Left colon (tissue), 2 donors: ENCODE results near the gene ZNF790. TPM values are rescaled to one million over a fixed set of nuclear protein-coding genes. Genes with fewer than 3 reads are reported as not detected.

Source experiments
- ATAC-seq: fragments of 200-7000 bp; cut with Tn5 transposase; one replicate; pipeline ENCODE4 v1.9.1; 2020; ENCODE audit warnings: mild to moderate bottlenecking, moderate library complexity
- DNase-seq, 2 donors: peaks; one replicate each; pipeline ENCODE4 v3.0.0-alpha.2; 2020
- intact Hi-C, 2 donors: fragments of 100-400 bp; cut with DNase I in 1 of 2; cut with micrococcal nuclease in 1 of 2; formaldehyde crosslinking; loops; one replicate each; pipeline versions ENCODE4 v1.11.2 to v1.14.0; 2022; cut with DNase I, micrococcal nuclease
- total RNA-seq, 2 donors: library from RNA; stranded (reverse); fragmentation: NEBNext Ultra II Directional; extraction: Animal tissue kit (Norgen Biotek cat#: 25700); gene quantifications; one replicate each; pipeline ENCODE4 v1.2.1, GENCODE V29; 2021
- donor health status: DM: no; HTN: no; CAD: no.
- donor health status: DM: yes; HTN: yes; CAD: no.

Gene ZNF790
- total RNA-seq, 2 donors from 2014 or later, result 3.3 to 5.2 TPM

- DNase-seq, result no peak
- no peak for ATAC-seq
- intact Hi-C loops, result no loop called here
These were observed 62.4 kb downstream of the ZNF790 start for GRCh38 chr19:36775768-36776167.

GRCh38 chr19:36773223-36773579 is 65.0 kb downstream of the ZNF790 start:
- DNase-seq (no peak), ATAC-seq (no peak)
- intact Hi-C loops, result no loop called here

GRCh38 chr19:36772311-36773222 is 65.6 kb downstream of the ZNF790 start, which contains the start of gene ZNF850:
Gene ZNF850, minus strand, starts transcription at chr19:36772807. Its CDS starts 10,201 bp downstream, at chr19:36762606.
- ATAC-seq, result peak; percentile 98
- intact Hi-C loops, result no loop called here
- DNase-seq, result peak; percentile 95 to 98

GRCh38 chr19:36771261-36772231 is 66.6 kb downstream of the ZNF790 start:
- peak; percentile 47 for ATAC-seq
- DNase-seq, result peak; percentile 45 to 54
- intact Hi-C loops, result no loop called here

Other genes with a start within 250 kb of the ZNF790 start
- 1 to 10 TPM in 1 of 2 donors, under 1 TPM in 1; 0.49 to 1.5 TPM for gene ZNF382, start 233.1 kb downstream of the ZNF790 start, total RNA-seq
- 1 to 10 TPM; 3.5 to 4.2 TPM for gene ZNF461, start 171.6 kb downstream of the ZNF790 start, total RNA-seq
- gene ZNF567, start 150.8 kb downstream of the ZNF790 start, total RNA-seq, result 1 to 10 TPM; 3.8 to 4.7 TPM
- gene ZNF850, start 65.6 kb downstream of the ZNF790 start, total RNA-seq, result 1 to 10 TPM; 1.2 to 1.3 TPM
- gene ZNF345, start 12.5 kb upstream of the ZNF790 start, total RNA-seq, result 1 to 10 TPM; 2.8 to 3.6 TPM
- 1 to 10 TPM in 1 of 2 donors, under 1 TPM in 1; 0.73 to 1.3 TPM for gene ZNF829, start 77.9 kb upstream of the ZNF790 start, total RNA-seq
- 1 to 10 TPM; 2.5 to 4.0 TPM for gene ZNF568, start 77.9 kb upstream of the ZNF790 start, total RNA-seq
- 1 to 10 TPM; 6.4 to 6.7 TPM for gene ZNF420, start 240.0 kb upstream of the ZNF790 start, total RNA-seq